H1 (cell line): ENCODE measurements around the gene OSTC.

ENCODE experiments used
- MAFK ChIP-seq: IDR thresholded peaks from 2 replicates; pipeline ENCODE4 v1.6.1; 2012; ENCODE audit warnings: low read depth, mild to moderate bottlenecking, improper control_type of control experiment, low read length
- TF ChIP-seq, protein P1 (sequence below), 3 experiments: IDR thresholded peaks; 1 replicate in 2 of 3; 2 replicates in 1 of 3; pipeline versions ENCODE4 v1.5.1 to v1.6.1; 2011; ENCODE audit warnings: low read length in 3 of 3, mild to moderate bottlenecking in 3 of 3, inconsistent platforms in 2 of 3, low read depth in 1 of 3, moderate library complexity in 1 of 3; ENCODE audit not compliant: insufficient read depth in 1 of 3; ENCODE audit errors: control extremely low read depth in 1 of 3

DNA sequence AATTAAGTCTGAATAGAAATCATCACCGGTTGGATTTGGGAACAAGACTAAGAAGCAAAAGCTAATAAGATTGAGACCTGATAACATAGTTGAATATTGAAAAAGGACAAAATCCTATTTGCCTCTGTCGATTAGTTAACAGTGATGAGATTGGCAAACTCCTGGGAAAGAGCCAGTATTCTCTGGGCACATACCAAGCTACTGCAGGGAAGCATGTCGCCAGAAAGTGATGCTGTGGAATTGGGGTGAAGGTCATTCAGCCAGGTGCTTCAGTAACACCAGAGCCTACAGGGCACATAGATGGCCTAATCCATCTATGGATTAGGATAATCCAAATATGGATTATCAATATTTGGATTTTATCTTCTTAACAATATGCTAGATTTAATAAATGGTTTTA lies 44.0 kb downstream of the OSTC start:
- no peak for TF ChIP-seq MAFK
- TF ChIP-seq, protein P1, sequence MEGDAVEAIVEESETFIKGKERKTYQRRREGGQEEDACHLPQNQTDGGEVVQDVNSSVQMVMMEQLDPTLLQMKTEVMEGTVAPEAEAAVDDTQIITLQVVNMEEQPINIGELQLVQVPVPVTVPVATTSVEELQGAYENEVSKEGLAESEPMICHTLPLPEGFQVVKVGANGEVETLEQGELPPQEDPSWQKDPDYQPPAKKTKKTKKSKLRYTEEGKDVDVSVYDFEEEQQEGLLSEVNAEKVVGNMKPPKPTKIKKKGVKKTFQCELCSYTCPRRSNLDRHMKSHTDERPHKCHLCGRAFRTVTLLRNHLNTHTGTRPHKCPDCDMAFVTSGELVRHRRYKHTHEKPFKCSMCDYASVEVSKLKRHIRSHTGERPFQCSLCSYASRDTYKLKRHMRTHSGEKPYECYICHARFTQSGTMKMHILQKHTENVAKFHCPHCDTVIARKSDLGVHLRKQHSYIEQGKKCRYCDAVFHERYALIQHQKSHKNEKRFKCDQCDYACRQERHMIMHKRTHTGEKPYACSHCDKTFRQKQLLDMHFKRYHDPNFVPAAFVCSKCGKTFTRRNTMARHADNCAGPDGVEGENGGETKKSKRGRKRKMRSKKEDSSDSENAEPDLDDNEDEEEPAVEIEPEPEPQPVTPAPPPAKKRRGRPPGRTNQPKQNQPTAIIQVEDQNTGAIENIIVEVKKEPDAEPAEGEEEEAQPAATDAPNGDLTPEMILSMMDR (IDR thresholded peaks at IDR 0.05; ENCODE audit: control extremely low read depth in 1 of 3, insufficient read depth in 1 of 3, low read depth in 1 of 3, low read length in 3 of 3) = no peak
